Subcutaneous abdominal adipose tissue (tissue), 5 donors: ENCODE data around the gene HNRNPA2B1.
"Not testable (repeated sequence)": the region's sequence is repeated elsewhere in the genome, so short reads cannot be mapped to it uniquely, and the experiment has no call there.

Source experiments
- H3K27ac ChIP-seq: one replicate; pipeline ENCODE4 v1.7.0; 2013; ENCODE audit warnings: low read depth, mild to moderate bottlenecking, inconsistent platforms, low read length, moderate library complexity
- H3K27me3 ChIP-seq, 5 donors: one replicate each; pipeline ENCODE4 v1.7.0; 2013; ENCODE audit warnings: low read length in 5 of 5, inconsistent platforms in 1 of 5; ENCODE audit not compliant: control insufficient read depth in 5 of 5, insufficient read depth in 4 of 5
- H3K36me3 ChIP-seq, 5 donors: one replicate each; pipeline ENCODE4 v1.7.0; 2013; ENCODE audit warnings: low read length in 5 of 5; ENCODE audit not compliant: control insufficient read depth in 5 of 5, insufficient read depth in 5 of 5
- H3K4me1 ChIP-seq, 5 donors: one replicate each; pipeline ENCODE4 v1.7.0; 2013; ENCODE audit warnings: low read length in 5 of 5, mild to moderate bottlenecking in 3 of 5, moderate library complexity in 1 of 5; ENCODE audit not compliant: control insufficient read depth in 5 of 5, insufficient read depth in 5 of 5
- H3K4me3 ChIP-seq, 5 donors: one replicate each; pipeline ENCODE4 v1.7.0; 2013; ENCODE audit warnings: low read length in 5 of 5, low read depth in 1 of 5
- H3K9ac ChIP-seq, 5 donors: one replicate each; pipeline ENCODE4 v1.7.0; 2013; ENCODE audit warnings: low read length in 5 of 5, mild to moderate bottlenecking in 4 of 5, moderate library complexity in 3 of 5
- H3K9me3 ChIP-seq, 5 donors: one replicate each; pipeline ENCODE4 v1.7.0; 2013; ENCODE audit warnings: low read length in 5 of 5; ENCODE audit not compliant: control insufficient read depth in 5 of 5
- donor health status: healthy.
- donor health status: healthy.
- donor health status: healthy.
- donor health status: healthy.
- donor health status: healthy.

The HNRNPA2B1 gene

GRCh38 chr7:26167303-26167934, 33.1 kb downstream of the HNRNPA2B1 start:
- Histone ChIP-seq H3K4me3 (no peak overlapping the region), H3K9ac (no peak overlapping the region), H3K27ac (no peak overlapping the region), H3K27me3 (peaks cover 0 to 5% (median 2%) of the 10 kb centered on the region in 5 donors), H3K36me3 (no peaks in the 10 kb centered on the region), H3K4me1 (no peaks in the 10 kb centered on the region), H3K9me3 (peaks cover 0 to 5% (median 0%) of the 10 kb centered on the region in 5 donors)

- peaks cover 0 to 3% (median 0%) of the 10 kb centered on the region in 5 donors for H3K9me3 ChIP-seq
- no peak overlapping the region for H3K9ac ChIP-seq
- H3K4me1 ChIP-seq = no peaks in the 10 kb centered on the region
- no peaks in the 10 kb centered on the region for H3K36me3 ChIP-seq
- H3K27ac ChIP-seq = no peak overlapping the region
- H3K4me3 ChIP-seq = no peak overlapping the region
- H3K27me3 ChIP-seq = peaks cover 0 to 5% (median 2%) of the 10 kb centered on the region in 5 donors
Measured at GRCh38 chr7:26166684-26167266, 33.8 kb downstream of the HNRNPA2B1 start.

GRCh38 chr7:26165950-26166683, 34.4 kb downstream of the HNRNPA2B1 start:
- H3K9me3 ChIP-seq = no peaks in the 10 kb centered on the region
- peaks cover 0 to 5% (median 2%) of the 10 kb centered on the region in 5 donors for H3K27me3 ChIP-seq
- no peaks in the 10 kb centered on the region for H3K36me3 ChIP-seq
- H3K4me1 ChIP-seq = no peaks in the 10 kb centered on the region
- no peak overlapping the region for H3K27ac ChIP-seq
- H3K4me3 ChIP-seq = no peak overlapping the region
- no peak overlapping the region for H3K9ac ChIP-seq

DNA sequence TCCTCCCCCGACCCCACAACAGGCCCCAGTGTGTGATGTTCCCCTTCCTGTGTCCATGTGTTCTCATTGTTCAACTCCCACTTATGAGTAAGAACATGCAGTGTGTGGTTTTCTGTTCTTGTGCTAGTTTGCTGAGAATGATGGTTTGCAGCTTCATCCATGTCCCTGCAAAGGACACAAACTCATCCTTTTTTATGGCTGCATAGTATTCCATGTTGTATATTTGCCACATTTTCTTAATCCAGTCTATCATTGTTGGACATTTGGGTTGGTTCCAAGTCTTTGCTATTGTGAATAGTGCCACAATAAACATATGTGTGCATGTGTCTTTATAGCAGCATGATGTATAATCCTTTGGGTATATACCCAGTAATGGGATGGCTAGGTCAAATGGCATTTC, 36.7 kb downstream of the HNRNPA2B1 start:
- H3K9me3 ChIP-seq, H3K27me3 ChIP-seq, H3K4me1 ChIP-seq, H3K4me3 ChIP-seq, H3K36me3 ChIP-seq, H3K9ac ChIP-seq, H3K27ac ChIP-seq: not testable (repeated sequence)

- Histone ChIP-seq H3K27me3 (peaks cover 0 to 5% (median 0%) of the 10 kb centered on the region in 5 donors), H3K4me1 (no peaks in the 10 kb centered on the region), H3K9me3 (no peaks in the 10 kb centered on the region), H3K9ac (no peak overlapping the region), H3K27ac (no peak overlapping the region), H3K4me3 (no peak overlapping the region), H3K36me3 (no peaks in the 10 kb centered on the region)
Measured at GRCh38 chr7:26162431-26162830, 38.1 kb downstream of the HNRNPA2B1 start.

DNA sequence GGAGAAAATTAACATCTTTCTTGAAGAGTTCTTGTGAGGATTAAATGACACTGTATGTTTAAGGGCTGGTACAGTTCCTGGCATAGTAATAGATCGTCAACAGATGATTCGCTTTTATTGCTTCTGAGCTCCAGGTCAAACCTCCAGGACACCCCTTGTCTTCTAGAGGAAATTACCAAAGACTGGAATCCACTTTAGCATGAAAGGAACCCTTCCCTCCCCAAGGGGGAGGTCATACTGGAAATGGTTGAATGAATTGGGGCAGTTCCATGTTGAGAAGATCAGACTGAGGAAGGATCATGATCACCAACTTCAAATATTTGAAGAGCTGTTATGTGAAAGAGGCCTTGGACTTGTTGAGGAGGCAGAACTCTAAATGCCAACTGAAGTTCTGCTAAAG, 39.6 kb downstream of the HNRNPA2B1 start:
- H3K27me3 ChIP-seq = no peaks in the 10 kb centered on the region

GRCh38 chr7:26159243-26159642, 41.3 kb downstream of the HNRNPA2B1 start:
- Histone ChIP-seq H3K9ac (no peak overlapping the region), H3K9me3 (no peaks in the 10 kb centered on the region), H3K27me3 (no peaks in the 10 kb centered on the region), H3K4me1 (peaks cover 0 to 24% (median 7%) of the 10 kb centered on the region in 5 donors), H3K4me3 (no peak overlapping the region), H3K36me3 (no peaks in the 10 kb centered on the region), H3K27ac (no peak overlapping the region)

More for the DNA sequence above, 39.6 kb downstream of the HNRNPA2B1 start:
- Histone ChIP-seq H3K4me3 (no peak overlapping the region), H3K9me3 (no peaks in the 10 kb centered on the region), H3K36me3 (no peaks in the 10 kb centered on the region), H3K4me1 (peaks cover 0 to 7% (median 6%) of the 10 kb centered on the region in 5 donors), H3K27ac (no peak overlapping the region), H3K9ac (no peak overlapping the region)

GRCh38 chr7:26157520-26158105, 42.9 kb downstream of the HNRNPA2B1 start:
- Histone ChIP-seq H3K4me3 (no peak overlapping the region), H3K4me1 (peaks cover 0 to 39% (median 15%) of the 10 kb centered on the region in 5 donors), H3K27ac (no peak overlapping the region), H3K9me3 (no peaks in the 10 kb centered on the region), H3K27me3 (peaks cover 0 to 8% (median 4%) of the 10 kb centered on the region in 5 donors), H3K36me3 (no peaks in the 10 kb centered on the region), H3K9ac (no peak overlapping the region)

DNA sequence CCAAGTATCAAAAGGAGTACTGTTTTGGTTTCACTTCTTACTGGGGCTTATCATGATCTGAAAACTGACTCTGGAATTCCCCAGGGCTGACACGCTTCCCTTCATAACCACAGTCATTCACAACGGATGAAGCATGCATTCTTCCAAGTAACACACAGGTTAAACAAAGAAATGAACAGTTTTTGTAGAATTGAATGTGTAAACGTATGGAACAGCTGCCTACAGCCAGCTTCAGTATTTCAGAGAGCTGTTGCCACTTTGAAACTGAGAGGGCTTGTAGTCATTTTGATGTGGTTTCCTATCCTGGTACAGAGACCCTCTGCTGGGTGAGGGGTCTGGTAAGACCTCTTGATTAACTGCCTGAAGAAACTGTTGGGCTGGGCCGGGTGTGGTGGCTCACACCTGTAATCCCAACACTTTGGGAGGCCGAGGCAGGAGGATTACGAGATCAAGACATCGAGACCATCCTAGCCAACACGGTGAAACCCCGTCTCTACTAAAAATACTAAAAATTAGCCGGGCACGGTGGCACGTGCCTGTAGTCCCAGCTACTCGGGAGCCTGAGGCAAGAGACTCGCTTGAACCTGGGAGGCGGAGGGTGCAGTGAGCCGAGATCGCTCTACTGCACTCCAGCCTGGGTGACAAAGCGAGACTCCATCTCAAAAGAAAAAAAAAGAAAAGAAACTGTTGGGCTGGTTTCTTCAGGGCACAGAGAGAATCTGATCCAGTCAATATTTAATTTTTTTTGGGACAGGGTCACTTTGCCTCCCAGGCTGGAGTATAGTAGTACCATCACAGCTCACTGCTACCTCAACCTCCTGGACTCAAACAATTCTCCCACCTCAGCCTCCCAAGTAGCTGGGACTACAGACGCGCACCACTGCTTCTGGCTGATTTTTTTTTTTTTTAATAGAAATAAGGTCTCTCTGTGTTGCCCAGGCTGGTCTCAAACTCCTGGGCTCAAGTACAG, 43.8 kb downstream of the HNRNPA2B1 start:
- no peaks in the 10 kb centered on the region for H3K9me3 ChIP-seq
- peak overlapping the region in 1 of 5 donors; percentile 26 for H3K9ac ChIP-seq
- H3K27me3 ChIP-seq = peaks cover 0 to 9% (median 4%) of the 10 kb centered on the region in 5 donors
- peaks cover 0 to 46% (median 20%) of the 10 kb centered on the region in 5 donors for H3K4me1 ChIP-seq
- H3K27ac ChIP-seq = peak overlapping the region; percentile 42
- H3K4me3 ChIP-seq = peak overlapping the region in 1 of 5 donors; percentile 13
- H3K36me3 ChIP-seq = no peaks in the 10 kb centered on the region
